GM11168 (cell line): ENCODE results near the gene HOXD10.

Experiments
- in situ Hi-C: fragments of 300-500 bp; cut with MboI; formaldehyde crosslinking; loops from one replicate; pipeline ENCODE4 v1.12.0; 2022; ENCODE audit warnings: low sequenced_read_pairs; ENCODE audit not compliant: unreplicated experiment

HOXD10 gene

DNA sequence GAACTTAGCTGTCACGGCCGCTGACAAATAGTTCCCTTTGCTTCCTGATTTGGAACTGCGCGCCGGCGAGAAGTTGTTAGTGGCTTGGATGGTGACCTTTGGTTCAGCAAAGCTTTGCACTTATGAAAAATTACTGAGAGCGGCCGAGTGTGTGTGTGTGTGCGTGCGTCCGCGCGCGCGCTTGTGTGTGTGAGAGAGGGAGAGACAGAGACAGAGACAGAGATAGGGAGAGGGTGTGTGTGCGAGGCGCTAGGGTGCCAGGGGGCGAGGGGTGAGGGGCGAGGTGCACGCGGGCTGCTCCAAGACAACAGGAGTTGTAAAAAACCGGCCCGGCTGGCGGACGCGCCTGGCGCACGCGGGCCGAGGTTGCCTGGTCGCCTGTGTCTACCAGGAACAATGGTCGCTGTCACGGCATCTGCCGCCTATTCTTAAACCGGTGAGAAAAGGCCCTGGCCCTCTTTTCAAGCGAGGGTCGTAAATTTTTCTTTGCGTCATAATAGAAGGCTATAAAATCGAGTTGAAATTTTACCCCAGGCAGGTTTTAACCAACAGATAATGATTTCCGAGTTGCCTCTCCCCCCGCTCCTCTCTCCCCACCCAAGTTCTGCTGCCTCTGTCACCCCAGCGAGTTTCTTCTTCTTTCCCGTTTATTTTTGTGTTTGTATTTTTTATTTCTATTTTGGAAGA lies 41.1 kb downstream of the HOXD10 start:
- in situ Hi-C loops: no loop called here

DNA sequence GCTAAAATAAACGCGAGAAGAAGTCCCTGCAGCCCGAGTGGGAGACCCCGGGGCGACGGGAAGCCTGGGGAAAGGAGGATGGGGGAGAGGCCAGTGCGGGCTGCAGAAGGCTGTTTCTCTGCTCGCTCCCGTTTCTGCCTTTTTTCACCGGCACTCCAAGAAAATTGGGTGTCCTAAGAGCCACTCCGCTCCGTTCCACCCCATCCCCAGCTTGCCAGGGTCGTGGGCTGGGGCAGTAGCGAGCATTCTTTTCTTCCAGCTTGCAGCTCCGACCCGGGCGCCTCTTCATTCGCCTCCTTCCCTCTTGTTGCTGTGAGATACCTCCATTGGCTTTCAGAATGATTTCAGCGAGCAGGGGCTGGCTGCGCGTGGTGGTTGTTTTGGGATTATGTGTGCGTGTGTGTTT lies 41.6 kb downstream of the HOXD10 start:
- in situ Hi-C loops: no loop called here

DNA sequence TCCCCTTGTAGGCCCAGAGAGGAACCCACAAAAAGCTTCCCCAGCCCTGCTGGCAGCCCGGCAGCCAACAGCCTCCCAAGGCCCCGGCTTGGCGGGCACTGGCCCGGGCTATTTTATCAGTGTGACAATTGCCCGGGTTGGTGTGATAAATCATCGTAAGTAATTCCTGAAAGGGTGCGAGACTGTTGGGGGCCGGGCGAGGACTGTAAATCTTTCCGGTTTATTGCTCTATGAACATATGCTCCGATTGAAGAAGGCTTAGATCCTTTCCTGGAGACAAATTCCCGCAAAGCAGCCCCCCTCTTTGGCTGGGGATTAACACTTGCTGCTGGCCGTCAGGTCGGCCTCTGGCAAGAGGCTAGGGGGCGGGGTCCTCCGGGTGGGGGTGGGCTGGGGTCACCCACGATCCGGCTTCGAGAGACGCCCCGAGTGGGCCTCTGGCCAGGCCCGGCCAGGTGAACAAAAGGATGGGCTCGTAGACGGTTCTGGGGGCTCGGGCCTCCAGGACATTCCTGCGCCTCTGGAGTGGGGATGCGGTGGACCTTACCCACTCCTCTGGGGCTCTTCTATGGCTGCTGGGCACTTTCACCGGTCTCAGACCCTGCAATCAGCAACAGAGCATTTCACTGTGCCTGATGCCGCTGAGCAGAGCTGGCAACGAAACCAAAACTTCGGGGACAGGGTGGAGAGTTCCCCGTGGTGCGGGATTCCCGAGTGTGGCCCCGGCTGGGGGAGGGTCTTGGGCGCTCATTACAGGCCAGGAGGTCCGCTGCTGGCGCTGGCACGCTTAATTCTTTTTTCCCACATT lies 42.5 kb downstream of the HOXD10 start:
- in situ Hi-C loops: no loop called here

GRCh38 chr2:176159663-176160250 lies 43.2 kb downstream of the HOXD10 start:
- in situ Hi-C loops: no loop called here

GRCh38 chr2:176160251-176160985 lies 43.8 kb downstream of the HOXD10 start:
- in situ Hi-C loops: no loop called here

DNA sequence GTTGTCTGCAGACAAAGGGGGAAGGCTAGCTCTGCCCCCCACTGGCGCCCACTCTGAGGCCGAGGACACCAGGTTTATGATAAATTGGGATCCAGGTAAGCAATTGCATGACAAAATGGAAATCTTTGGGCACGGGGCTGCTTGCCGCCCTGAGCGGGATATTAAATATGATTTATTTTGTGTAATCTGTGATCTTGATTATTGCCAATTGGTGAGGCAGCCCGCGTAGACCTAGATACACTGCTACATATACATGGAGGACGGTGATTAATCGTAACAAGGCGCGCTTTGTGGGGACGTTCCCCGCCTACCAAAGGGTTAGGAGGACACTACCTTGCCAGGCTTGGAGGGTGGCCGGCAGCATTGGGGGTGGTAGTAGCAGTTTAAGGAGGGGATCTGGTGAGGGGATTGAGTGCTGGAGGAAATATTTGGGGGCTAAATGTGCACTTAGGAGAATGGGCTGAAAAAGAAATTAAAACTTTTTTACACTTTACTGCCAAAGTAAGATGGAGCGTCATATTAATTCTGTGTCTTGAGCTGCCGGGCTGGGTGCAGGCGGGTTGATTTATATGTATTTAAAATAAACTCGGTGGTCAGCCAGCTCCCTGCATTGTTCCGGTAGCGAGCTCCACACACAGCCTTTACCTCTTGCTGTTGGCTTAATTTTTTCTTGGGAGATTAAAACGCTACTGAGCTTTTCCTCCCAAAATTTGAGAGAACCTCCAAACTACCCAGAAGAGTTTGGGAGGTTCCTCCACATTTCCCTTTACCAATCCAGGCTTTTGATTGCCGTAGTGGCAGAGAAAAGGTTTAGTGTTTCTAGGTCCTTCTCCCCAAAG lies 44.6 kb downstream of the HOXD10 start:
- in situ Hi-C loops: no loop called here

- in situ Hi-C loops: no loop called here
Measured at GRCh38 chr2:176161825-176162626, 45.4 kb downstream of the HOXD10 start.

DNA sequence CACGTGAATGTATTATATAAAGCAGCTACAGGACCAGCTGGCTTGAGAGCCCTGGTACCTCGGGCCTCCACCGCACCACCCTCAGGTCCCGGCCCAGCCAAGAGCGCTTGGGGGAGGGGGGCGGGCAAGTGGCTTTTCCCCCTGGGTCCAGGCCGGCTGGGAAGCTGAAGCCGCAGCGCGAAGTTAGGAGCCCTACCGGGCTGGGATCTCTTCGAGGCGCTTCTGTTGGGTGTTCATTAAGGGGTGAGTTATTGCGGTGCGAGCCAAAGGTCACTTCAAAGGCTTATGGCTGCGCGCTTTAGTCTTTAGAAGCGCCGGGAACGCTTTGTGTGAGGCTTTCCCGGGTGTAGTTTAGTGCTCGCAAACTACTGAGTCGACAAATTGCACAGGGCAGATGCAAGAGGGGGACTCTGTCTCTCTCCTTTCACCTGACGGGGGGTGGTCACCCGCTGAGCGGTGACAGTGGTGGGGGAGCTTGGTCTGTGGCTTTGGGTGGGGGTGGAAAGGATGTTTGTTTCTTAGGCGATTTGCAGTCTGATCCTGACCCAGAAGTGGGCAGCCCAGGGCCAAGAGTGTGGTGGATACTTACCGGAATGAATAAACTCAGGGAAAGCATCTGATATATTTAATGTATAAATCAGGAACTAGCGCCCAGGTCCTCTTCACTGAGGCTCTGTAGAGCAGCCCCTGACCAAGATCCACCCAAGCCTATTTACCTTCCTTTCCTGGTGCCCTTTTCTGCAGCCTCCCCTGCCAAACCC lies 46.5 kb downstream of the HOXD10 start:
- in situ Hi-C loops: no loop called here

DNA sequence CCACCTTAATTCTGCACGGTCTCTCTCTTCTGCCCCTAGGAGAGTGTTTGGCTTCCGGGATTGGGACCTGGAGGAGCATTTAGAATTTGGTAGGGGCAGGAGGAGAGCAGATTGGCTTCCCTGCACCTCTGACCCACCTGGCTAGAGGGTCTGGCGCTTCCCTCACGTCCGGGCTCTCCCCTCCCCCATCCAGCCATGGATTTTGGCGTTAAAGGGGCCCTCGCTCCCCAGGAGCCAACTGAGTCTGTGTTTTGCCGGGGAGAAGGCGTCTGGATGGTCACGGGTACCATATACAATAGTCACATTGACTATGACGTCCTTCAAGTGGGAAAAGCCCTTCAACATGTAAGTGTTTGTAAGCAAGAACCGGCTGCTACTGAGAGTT lies 47.1 kb downstream of the HOXD10 start:
- in situ Hi-C loops: no loop called here

DNA sequence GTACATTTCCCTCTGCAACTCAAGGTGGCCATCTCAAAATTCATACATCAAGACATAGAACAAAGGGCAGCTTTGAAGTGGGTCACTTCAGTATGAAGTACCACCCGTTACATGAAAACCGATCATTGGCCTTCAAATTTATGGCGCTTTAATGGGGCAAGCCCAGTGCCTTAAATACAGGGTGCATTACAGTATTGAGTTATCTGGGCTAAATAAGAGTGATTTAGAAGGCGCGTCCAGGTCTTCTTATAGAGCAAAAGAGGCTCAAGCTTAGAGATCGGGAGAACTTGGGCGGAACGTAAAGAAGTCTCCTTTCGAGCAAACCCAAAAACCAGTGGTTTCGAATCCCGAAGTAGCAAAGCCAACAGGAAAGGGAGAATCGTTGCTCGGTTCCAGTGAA lies 47.6 kb downstream of the HOXD10 start:
- in situ Hi-C loops: no loop called here

- in situ Hi-C loops: no loop called here
Measured at GRCh38 chr2:176164611-176165369, 48.2 kb downstream of the HOXD10 start.

DNA sequence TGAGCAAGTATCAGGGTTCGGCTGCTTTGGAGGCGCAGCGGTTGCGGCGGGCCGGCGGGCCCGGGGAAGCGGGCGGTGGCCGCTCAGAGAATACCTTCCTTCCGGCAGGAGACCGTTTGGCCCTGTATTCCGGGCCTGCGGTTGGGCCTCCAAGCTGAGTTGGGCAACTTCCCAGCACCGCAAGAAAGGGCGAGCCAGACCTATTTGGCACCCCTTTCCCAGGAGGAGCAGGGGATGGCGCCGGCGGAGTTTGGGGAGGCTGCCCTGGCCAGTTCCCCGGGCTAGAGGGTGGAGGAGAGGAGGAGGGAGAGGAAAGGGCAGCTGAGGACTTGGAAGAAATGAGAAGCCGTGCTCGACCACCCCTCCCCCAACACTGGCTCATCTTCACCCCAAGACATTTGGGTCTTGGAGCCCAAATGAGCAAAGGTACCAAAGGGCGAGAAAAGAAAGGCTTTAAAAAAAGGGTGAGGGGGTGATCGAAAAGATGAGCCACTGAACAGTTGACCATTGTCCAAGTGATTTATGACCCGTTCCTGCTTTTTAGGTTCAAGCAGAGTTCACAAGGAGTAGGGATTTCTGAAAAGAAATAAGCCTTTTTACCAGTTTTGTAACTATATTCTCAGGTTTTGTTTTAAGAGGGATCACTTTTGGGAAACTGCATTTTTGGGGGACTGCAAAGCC lies 48.9 kb downstream of the HOXD10 start:
- in situ Hi-C loops: no loop called here

GRCh38 chr2:176166272-176166671 lies 49.7 kb downstream of the HOXD10 start:
- in situ Hi-C loops: no loop called here

GRCh38 chr2:176167398-176167797 lies 50.8 kb downstream of the HOXD10 start:
- in situ Hi-C loops: no loop called here

- in situ Hi-C loops: no loop called here
Measured at GRCh38 chr2:176169181-176169580, 52.6 kb downstream of the HOXD10 start.
